Cardiac muscle cell (in vitro differentiated cells and primary cell): Measurements from ENCODE around the gene IFI16. TPM values are rescaled to one million over a fixed set of nuclear protein-coding genes. Genes with fewer than 3 reads are reported as not detected.

Experiments used
- DNase-seq, 2 donors: peaks; one replicate each; pipeline versions ENCODE4 v3.0.0 to v3.0.0-alpha.2; 2010 to 2017; ENCODE audit warnings: low read depth in 1 of 2, low spot score in 1 of 2
- H3K27ac ChIP-seq: fragments of 200-600 bp; sonication (generic); 2 replicates; pipeline ENCODE4 v1.5.1; 2016
- H3K27me3 ChIP-seq: fragments of 200-600 bp; sonication (generic); 2 replicates; pipeline ENCODE4 v1.6.0; 2016; ENCODE audit warnings: control low read depth
- H3K36me3 ChIP-seq: fragments of 200-600 bp; sonication (generic); 2 replicates; pipeline ENCODE4 v1.5.1; 2016; ENCODE audit warnings: control low read depth
- H3K4me1 ChIP-seq: fragments of 200-600 bp; sonication (generic); 2 replicates; pipeline ENCODE4 v1.8.1; 2017; ENCODE audit warnings: low read depth, mild to moderate bottlenecking, mixed run types
- H3K4me3 ChIP-seq: fragments of 200-600 bp; sonication (generic); 2 replicates; pipeline ENCODE4 v1.5.1; 2016; ENCODE audit warnings: mild to moderate bottlenecking
- H3K9me3 ChIP-seq: fragments of 200-600 bp; sonication (generic); 2 replicates; pipeline ENCODE4 v1.5.1; 2017; ENCODE audit warnings: low read depth, mild to moderate bottlenecking, control low read depth
- polyA plus RNA-seq: library from polyadenylated mRNA; unstranded; fragments of >200 nt; fragmentation: Nextera tagmentation; extraction: Ambion mirVana; gene quantifications from 2 replicates; pipeline ENCODE4 v1.2.1, GENCODE V29; 2016
- total RNA-seq: library from RNA; depleted of rRNA; stranded (reverse); fragments of >200 nt; gene quantifications from 2 replicates; pipeline ENCODE4 v1.2.3, GENCODE V29; 2016
- TF ChIP-seq, protein P1 (sequence below): IDR thresholded peaks from 2 replicates; pipeline ENCODE4 v1.5.1; 2012; ENCODE audit warnings: low read depth, mild to moderate bottlenecking, low read length

Gene IFI16
- total and polyA plus RNA-seq, 2 experiments from 2014 or later, result 10.5 to 15.0 TPM

DNA sequence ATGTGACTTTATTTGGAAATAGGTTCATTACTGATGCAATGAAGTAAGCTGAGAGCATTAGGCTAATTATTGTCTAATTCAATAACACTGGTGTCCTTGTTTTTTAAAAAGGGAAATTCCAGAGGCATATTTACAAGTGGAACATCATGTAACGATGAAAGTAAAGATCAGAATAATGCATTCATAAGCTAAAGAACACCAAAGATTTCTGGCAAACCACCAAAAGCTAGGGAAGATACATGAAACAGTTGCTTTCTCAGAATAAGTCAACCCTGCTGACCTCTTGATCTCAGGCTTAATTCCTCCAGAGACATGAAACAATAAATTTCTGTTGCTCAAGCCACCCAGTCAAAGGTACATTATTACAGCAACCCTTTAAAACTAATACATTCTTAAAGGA, 20.3 kb upstream of the IFI16 start:
- Histone ChIP-seq H3K4me3 (no peak overlapping the region), H3K36me3 (no peaks in the 10 kb centered on the region), H3K27me3 (no peaks in the 10 kb centered on the region), H3K27ac (no peak overlapping the region), H3K9me3 (no peaks in the 10 kb centered on the region), H3K4me1 (no peaks in the 10 kb centered on the region)
- DNase-seq, result no peak
- TF ChIP-seq, protein P1, sequence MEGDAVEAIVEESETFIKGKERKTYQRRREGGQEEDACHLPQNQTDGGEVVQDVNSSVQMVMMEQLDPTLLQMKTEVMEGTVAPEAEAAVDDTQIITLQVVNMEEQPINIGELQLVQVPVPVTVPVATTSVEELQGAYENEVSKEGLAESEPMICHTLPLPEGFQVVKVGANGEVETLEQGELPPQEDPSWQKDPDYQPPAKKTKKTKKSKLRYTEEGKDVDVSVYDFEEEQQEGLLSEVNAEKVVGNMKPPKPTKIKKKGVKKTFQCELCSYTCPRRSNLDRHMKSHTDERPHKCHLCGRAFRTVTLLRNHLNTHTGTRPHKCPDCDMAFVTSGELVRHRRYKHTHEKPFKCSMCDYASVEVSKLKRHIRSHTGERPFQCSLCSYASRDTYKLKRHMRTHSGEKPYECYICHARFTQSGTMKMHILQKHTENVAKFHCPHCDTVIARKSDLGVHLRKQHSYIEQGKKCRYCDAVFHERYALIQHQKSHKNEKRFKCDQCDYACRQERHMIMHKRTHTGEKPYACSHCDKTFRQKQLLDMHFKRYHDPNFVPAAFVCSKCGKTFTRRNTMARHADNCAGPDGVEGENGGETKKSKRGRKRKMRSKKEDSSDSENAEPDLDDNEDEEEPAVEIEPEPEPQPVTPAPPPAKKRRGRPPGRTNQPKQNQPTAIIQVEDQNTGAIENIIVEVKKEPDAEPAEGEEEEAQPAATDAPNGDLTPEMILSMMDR, result no peak

- TF ChIP-seq, protein P1, result no peak
- Histone ChIP-seq H3K36me3 (no peaks in the 10 kb centered on the region), H3K27ac (no peak overlapping the region), H3K4me3 (no peak overlapping the region), H3K27me3 (no peaks in the 10 kb centered on the region), H3K9me3 (no peaks in the 10 kb centered on the region), H3K4me1 (no peaks in the 10 kb centered on the region)
- no peak for DNase-seq
Measured at GRCh38 chr1:158992787-158993312, 16.9 kb upstream of the IFI16 start.

DNA sequence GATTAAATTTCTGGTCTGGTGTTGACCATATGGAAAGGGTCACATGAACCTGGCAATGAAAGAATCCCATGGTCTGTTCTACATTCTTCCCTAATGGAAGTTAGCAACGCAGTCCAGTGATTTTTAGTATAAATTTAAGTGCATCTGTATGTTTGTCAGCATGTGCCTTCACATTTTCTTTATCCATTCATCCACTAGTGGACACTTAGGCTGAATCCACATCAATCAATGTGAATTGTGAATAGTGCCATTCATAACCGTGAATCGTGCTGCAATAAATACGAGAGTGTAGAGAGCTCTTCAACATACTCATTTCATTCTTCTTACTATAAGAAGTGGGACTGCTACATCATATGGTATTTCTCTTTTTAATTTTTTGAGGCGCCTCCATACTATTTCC, 12.7 kb upstream of the IFI16 start:
- Histone ChIP-seq H3K27ac (no peak overlapping the region), H3K4me3 (no peak overlapping the region), H3K4me1 (peaks cover 19% of the 10 kb centered on the region), H3K9me3 (no peaks in the 10 kb centered on the region), H3K27me3 (no peaks in the 10 kb centered on the region), H3K36me3 (no peaks in the 10 kb centered on the region)
- DNase-seq, result no peak
- TF ChIP-seq, protein P1, result no peak

DNA sequence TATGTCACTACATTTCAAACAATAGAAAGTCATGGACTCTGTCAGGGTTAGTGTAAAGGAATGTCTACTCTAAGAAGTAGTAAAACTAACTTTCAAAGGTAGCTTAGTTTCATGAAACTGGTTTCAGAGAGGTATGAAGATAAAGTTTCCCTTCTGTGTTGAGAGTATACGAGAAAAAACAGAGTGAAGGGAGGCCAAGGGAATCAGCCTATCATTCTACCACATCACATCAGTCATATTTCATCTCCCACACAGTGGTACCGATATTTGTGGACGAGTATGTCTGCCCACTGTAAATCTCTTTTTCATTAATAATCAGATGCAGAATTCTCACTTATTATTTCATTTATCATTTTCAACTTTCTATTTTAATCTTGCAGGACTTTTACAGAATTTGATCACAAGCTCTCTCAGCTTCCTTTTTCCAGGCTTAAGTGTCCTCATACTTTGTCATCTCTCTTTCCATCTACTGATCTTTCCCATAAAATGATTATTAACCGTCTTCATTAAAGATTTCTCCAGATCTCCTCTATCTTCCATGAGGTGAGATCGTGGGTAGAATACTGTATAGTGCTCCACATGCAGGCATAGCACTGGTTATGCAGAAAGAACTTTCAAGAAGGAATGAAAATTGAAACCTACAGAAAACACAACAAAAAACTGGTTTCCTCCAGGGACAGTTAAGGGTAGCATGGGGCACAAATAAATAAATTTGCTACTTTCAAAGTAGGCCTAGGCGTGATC, 11.5 kb upstream of the IFI16 start:
- H3K36me3 ChIP-seq, result no peaks in the 10 kb centered on the region
- no peak for DNase-seq
- H3K4me1 ChIP-seq, result peaks cover 19% of the 10 kb centered on the region
- no peak overlapping the region for H3K27ac ChIP-seq
- H3K27me3 ChIP-seq, result no peaks in the 10 kb centered on the region
- TF ChIP-seq, protein P1, result no peak
- no peaks in the 10 kb centered on the region for H3K9me3 ChIP-seq
- H3K4me3 ChIP-seq, result no peak overlapping the region

DNA sequence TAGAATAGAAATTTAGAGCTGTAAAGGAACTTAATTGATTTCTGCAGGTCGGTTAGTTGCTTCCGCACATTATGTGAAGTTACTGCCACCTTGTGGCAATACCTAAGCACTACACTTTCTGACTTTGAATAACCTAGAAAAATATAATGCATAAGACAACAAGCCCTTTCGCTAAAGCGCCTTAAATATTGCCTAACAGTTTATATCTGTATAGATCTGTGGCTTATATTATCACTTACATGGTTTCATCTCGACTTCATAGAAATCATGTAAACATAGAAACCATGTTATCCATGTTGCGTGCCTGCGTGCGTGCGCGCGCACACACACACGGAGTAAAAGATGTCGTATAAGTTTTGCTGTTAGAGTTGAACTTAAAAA, 10.9 kb upstream of the IFI16 start:
- TF ChIP-seq, protein P1, result peak; percentile 70
- no peaks in the 10 kb centered on the region for H3K9me3 ChIP-seq
- H3K4me3 ChIP-seq, result peak overlapping the region; percentile 46
- H3K4me1 ChIP-seq, result peaks cover 19% of the 10 kb centered on the region
- peak overlapping the region; percentile 95 for H3K27ac ChIP-seq
- no peaks in the 10 kb centered on the region for H3K27me3 ChIP-seq
- peak; percentile 64 to 72 for DNase-seq
- no peaks in the 10 kb centered on the region for H3K36me3 ChIP-seq
